Measurements from ENCODE around the gene PTPRG.

- TF ChIP-seq POLR2A (IDR thresholded peaks at IDR 0.05), result no peak
- no peak for TF ChIP-seq CTCF (IDR thresholded peaks at IDR 0.05 in 4 of 5, conservative IDR thresholded peaks at IDR 0.05 in 1 of 5)
Observed at GRCh38 chr3:61863579-61863978, 302.2 kb downstream of the PTPRG start.
